Gastroesophageal sphincter (tissue), 3 donors: ENCODE measurements around the gene PSMB11.

Experiments
- EP300 ChIP-seq: sonication (generic); formaldehyde crosslinking; IDR thresholded peaks from one replicate; pipeline ENCODE4 v1.6.1; 2017; ENCODE audit warnings: antibody characterized with exemption, mild to moderate bottlenecking
- POLR2A ChIP-seq, 2 donors: fragments of 450-650 bp; IDR thresholded peaks; one replicate each; pipeline ENCODE4 v1.6.1; 2017; ENCODE audit warnings: antibody characterized with exemption in 2 of 2, mild to moderate bottlenecking in 2 of 2, moderate library complexity in 1 of 2
- POLR2AphosphoS5 ChIP-seq: sonication (generic); formaldehyde crosslinking; IDR thresholded peaks from one replicate; pipeline ENCODE4 v1.6.1; 2017; ENCODE audit warnings: antibody characterized with exemption
- TF ChIP-seq, protein P1 (sequence below), 4 experiments: fragments of 200-600 bp in 2 of 4; fragments of 450-650 bp in 2 of 4; sonication (generic) in 1 of 4; IDR thresholded peaks; one replicate each; pipeline ENCODE4 v1.5.1; 2017 to 2019; ENCODE audit warnings: antibody characterized with exemption in 4 of 4, mild to moderate bottlenecking in 2 of 4, moderate library complexity in 2 of 4

DNA sequence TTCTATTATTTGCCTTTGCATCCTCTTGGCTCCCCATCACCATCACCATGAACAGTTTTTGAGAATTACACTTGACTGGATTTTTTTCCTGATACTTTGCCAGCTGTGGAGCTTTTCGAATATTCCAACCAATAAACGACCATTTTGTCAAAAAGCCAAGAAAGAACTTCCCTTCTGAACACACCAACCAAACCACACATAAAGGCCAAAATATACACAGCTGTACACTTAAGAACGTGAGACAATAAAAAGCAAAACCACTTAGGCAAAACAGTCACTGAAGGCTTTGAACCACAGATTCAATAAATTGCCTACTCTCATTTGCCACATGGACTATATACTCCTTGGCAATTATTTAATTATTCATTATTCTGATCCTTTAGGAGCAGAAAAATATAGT lies 33.2 kb upstream of the PSMB11 start:
- TF ChIP-seq, protein P1, sequence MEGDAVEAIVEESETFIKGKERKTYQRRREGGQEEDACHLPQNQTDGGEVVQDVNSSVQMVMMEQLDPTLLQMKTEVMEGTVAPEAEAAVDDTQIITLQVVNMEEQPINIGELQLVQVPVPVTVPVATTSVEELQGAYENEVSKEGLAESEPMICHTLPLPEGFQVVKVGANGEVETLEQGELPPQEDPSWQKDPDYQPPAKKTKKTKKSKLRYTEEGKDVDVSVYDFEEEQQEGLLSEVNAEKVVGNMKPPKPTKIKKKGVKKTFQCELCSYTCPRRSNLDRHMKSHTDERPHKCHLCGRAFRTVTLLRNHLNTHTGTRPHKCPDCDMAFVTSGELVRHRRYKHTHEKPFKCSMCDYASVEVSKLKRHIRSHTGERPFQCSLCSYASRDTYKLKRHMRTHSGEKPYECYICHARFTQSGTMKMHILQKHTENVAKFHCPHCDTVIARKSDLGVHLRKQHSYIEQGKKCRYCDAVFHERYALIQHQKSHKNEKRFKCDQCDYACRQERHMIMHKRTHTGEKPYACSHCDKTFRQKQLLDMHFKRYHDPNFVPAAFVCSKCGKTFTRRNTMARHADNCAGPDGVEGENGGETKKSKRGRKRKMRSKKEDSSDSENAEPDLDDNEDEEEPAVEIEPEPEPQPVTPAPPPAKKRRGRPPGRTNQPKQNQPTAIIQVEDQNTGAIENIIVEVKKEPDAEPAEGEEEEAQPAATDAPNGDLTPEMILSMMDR (IDR thresholded peaks at IDR 0.05): no peak
- TF ChIP-seq POLR2AphosphoS5: no peak
- TF ChIP-seq EP300: no peak
- no peak for TF ChIP-seq POLR2A (IDR thresholded peaks at IDR 0.05)
